Smooth muscle cell (in vitro differentiated cells): ENCODE results near the gene CCL3. TPM values are rescaled to one million over a fixed set of nuclear protein-coding genes. Genes with fewer than 3 reads are reported as not detected.
"Not testable (repeated sequence)": the region's sequence is repeated elsewhere in the genome, so short reads cannot be mapped to it uniquely, and the experiment has no call there.

ENCODE experiments used
- DNase-seq: peaks from one replicate; lab custom pipeline; 2025; ENCODE audit not compliant: unreplicated experiment; lab: John Stamatoyannopoulos, UW
- H2AFZ ChIP-seq: fragments of 200-600 bp; sonication (generic); 2 replicates; pipeline ENCODE4 v1.6.0; 2016; ENCODE audit warnings: antibody characterized with exemption, low read depth, mild to moderate bottlenecking
- H3F3A ChIP-seq: fragments of 200-600 bp; sonication (generic); 2 replicates; pipeline ENCODE4 v1.6.0; 2017; ENCODE audit warnings: antibody characterized with exemption, low read depth
- H3K27ac ChIP-seq: fragments of 200-600 bp; sonication (generic); 2 replicates; pipeline ENCODE4 v1.5.1; 2016; ENCODE audit warnings: low read depth, mild to moderate bottlenecking
- H3K27me3 ChIP-seq: fragments of 200-600 bp; sonication (generic); 2 replicates; pipeline ENCODE4 v1.6.1; 2016; ENCODE audit warnings: low read depth, mild to moderate bottlenecking
- H3K36me3 ChIP-seq: fragments of 200-600 bp; sonication (generic); 2 replicates; pipeline ENCODE4 v1.5.1; 2016; ENCODE audit warnings: low read depth
- H3K4me1 ChIP-seq: fragments of 200-600 bp; sonication (generic); 2 replicates; pipeline ENCODE4 v1.5.1; 2016; ENCODE audit warnings: low read depth
- H3K4me2 ChIP-seq: fragments of 200-600 bp; sonication (generic); 2 replicates; pipeline ENCODE4 v1.6.0; 2016; ENCODE audit warnings: mild to moderate bottlenecking
- H3K4me3 ChIP-seq: fragments of 200-600 bp; sonication (generic); 2 replicates; pipeline ENCODE4 v1.5.1; 2016; ENCODE audit warnings: mild to moderate bottlenecking
- H3K79me2 ChIP-seq: fragments of 200-600 bp; sonication (generic); 2 replicates; pipeline ENCODE4 v1.6.0; 2016; ENCODE audit warnings: low read depth, mild to moderate bottlenecking
- H3K9ac ChIP-seq: fragments of 200-600 bp; sonication (generic); 2 replicates; pipeline ENCODE4 v1.6.0; 2016; ENCODE audit warnings: low read depth
- H3K9me3 ChIP-seq: fragments of 200-600 bp; sonication (generic); replicated peaks from 2 replicates; pipeline ENCODE4 v1.5.1; 2016; ENCODE audit warnings: low read depth
- H4K20me1 ChIP-seq: fragments of 200-600 bp; sonication (generic); 2 replicates; pipeline ENCODE4 v1.6.0; 2016; ENCODE audit warnings: low read depth
- WGBS: methylation state at CpG from one replicate; pipeline ENCODE4 v1.1.7; 2016; ENCODE audit warnings: low lambda C conversion rate; 5-methylcytosine and 5-hydroxymethylcytosine counted together
- polyA plus RNA-seq: library from polyadenylated mRNA; unstranded; fragments of >200 nt; fragmentation: Nextera tagmentation; extraction: Ambion mirVana; gene quantifications from 2 replicates; pipeline ENCODE4 v1.2.1, GENCODE V29; 2016
- total RNA-seq: library from RNA; depleted of rRNA; stranded (reverse); fragments of >200 nt; gene quantifications from 2 replicates; pipeline ENCODE4 v1.2.3, GENCODE V29; 2014
- TF ChIP-seq, protein P1 (sequence below): fragments of 200-600 bp; sonication (generic); IDR thresholded peaks from 2 replicates; pipeline ENCODE4 v1.5.1; 2017; ENCODE audit warnings: borderline replicate concordance, mild to moderate bottlenecking, antibody characterized with exemption; ENCODE audit not compliant: insufficient read depth, poor library complexity, severe bottlenecking

CCL3 gene
- total and polyA plus RNA-seq, 2 experiments from 2014 or later: 0.63 to 1.3 TPM

GRCh38 chr17:36118477-36119353, 28.8 kb upstream of the CCL3 start:
- no peaks in the 10 kb centered on the region for H3F3A ChIP-seq
- WGBS: 92% methylated on average over 12 of the region's 12 CpGs
- H3K9me3 ChIP-seq: no peaks in the 10 kb centered on the region
- H3K27me3 ChIP-seq: no peaks in the 10 kb centered on the region
- H3K4me1 ChIP-seq: peaks cover 6% of the 10 kb centered on the region
- no peaks in the 10 kb centered on the region for H3K79me2 ChIP-seq
- TF ChIP-seq, protein P1, sequence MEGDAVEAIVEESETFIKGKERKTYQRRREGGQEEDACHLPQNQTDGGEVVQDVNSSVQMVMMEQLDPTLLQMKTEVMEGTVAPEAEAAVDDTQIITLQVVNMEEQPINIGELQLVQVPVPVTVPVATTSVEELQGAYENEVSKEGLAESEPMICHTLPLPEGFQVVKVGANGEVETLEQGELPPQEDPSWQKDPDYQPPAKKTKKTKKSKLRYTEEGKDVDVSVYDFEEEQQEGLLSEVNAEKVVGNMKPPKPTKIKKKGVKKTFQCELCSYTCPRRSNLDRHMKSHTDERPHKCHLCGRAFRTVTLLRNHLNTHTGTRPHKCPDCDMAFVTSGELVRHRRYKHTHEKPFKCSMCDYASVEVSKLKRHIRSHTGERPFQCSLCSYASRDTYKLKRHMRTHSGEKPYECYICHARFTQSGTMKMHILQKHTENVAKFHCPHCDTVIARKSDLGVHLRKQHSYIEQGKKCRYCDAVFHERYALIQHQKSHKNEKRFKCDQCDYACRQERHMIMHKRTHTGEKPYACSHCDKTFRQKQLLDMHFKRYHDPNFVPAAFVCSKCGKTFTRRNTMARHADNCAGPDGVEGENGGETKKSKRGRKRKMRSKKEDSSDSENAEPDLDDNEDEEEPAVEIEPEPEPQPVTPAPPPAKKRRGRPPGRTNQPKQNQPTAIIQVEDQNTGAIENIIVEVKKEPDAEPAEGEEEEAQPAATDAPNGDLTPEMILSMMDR: no peak
- H3K36me3 ChIP-seq: no peaks in the 10 kb centered on the region
- H4K20me1 ChIP-seq: no peaks in the 10 kb centered on the region
- H3K4me2 ChIP-seq: no peak overlapping the region
- H2AFZ ChIP-seq: no peak overlapping the region
- DNase-seq: no peak
- H3K9ac ChIP-seq: no peak overlapping the region
- H3K4me3 ChIP-seq: no peak overlapping the region
- no peak overlapping the region for H3K27ac ChIP-seq

GRCh38 chr17:36117505-36118382, 27.8 kb upstream of the CCL3 start:
- H4K20me1 ChIP-seq: no peaks in the 10 kb centered on the region
- WGBS: 43% methylated on average over 5 of the region's 5 CpGs
- H3F3A ChIP-seq: no peaks in the 10 kb centered on the region
- peaks cover 6% of the 10 kb centered on the region for H3K4me1 ChIP-seq
- no peak for DNase-seq
- H3K36me3 ChIP-seq: no peaks in the 10 kb centered on the region
- no peak overlapping the region for H3K4me3 ChIP-seq
- no peaks in the 10 kb centered on the region for H3K79me2 ChIP-seq
- H3K4me2 ChIP-seq: no peak overlapping the region
- H2AFZ ChIP-seq: no peak overlapping the region
- TF ChIP-seq, protein P1: no peak
- H3K27me3 ChIP-seq: no peaks in the 10 kb centered on the region
- H3K9me3 ChIP-seq: no peaks in the 10 kb centered on the region
- H3K27ac ChIP-seq: no peak overlapping the region
- H3K9ac ChIP-seq: no peak overlapping the region

DNA sequence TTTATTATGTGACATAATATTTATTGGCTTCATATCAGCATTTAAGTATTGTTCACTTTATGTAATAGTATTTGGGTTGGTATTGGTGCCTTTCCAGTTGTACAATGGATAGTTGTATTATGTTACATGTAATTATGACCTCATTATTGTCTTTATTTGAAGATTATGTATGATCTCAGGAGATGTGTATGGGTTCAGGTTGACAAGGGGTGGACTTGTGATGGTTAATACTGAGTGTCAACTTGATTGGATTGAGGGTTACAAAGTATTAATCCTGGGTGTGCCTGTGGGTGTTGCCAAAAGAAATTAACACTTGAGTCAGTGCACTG, 25.7 kb upstream of the CCL3 start:
- DNase-seq, H3F3A ChIP-seq: not testable (repeated sequence)

DNA sequence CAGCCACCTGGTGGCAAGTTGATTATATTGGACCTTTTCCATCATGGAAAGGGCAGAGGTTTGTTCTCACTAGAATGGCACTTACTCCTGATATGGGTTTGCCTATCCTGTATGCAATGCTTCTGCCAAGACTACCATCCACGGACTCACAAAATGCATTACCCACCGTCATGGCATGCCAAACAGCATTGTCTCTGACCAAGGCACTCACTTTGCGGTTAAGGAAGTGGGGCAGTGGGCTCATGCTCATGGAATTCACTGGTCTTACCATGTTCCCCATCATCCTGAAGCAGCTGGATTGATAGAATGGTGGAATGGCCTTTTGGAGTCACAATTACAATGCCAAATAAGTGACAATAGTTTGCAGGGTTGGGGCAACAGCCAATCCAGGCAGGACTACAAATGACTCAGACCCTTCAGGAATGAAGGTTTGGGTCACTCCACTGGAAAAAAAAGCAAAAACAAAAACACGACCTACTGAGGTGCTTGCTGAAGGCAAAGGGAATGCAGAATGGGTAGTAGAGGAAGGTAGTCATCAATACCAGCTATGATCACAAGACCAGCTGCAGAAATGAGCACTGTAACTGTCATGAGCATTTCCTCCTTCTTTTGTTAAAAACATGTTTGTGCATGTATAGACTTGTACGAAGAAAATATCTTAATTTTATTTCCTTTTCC, 25.2 kb upstream of the CCL3 start:
- H3K9me3 ChIP-seq, H3K4me1 ChIP-seq, H3K4me2 ChIP-seq, H3K27ac ChIP-seq, DNase-seq, H3K36me3 ChIP-seq, H3K9ac ChIP-seq, H2AFZ ChIP-seq, H3K79me2 ChIP-seq, H3K4me3 ChIP-seq, H3K27me3 ChIP-seq, H4K20me1 ChIP-seq, H3F3A ChIP-seq: not testable (repeated sequence)
- WGBS: 89% methylated on average over 5 of the region's 5 CpGs

More for the DNA sequence above, 25.7 kb upstream of the CCL3 start:
- H3K27me3 ChIP-seq, H2AFZ ChIP-seq, H3K4me2 ChIP-seq, H3K27ac ChIP-seq, H3K79me2 ChIP-seq, H3K4me3 ChIP-seq, H3K4me1 ChIP-seq, H3K9me3 ChIP-seq, H3K36me3 ChIP-seq, H3K9ac ChIP-seq, H4K20me1 ChIP-seq: not testable (repeated sequence)

DNA sequence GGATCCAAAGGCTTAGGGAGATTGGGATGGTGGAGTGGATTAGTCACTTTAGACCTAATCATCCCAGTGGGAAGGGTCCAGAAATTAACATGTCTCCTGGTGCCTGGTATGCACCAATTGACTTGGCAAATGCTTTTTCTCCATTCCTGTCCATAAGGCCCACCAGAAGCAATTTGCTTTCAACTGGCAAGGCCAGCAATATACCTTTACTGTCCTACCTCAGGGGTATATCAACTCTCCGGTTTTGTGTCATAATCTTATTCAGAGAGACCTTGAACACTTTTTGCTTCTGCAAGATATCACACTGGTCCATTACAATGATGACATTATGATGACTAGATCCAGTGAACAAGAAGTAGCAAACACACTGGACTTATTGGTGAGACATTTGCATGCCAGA, 23.2 kb upstream of the CCL3 start:
- not testable (repeated sequence) for H3F3A ChIP-seq, H2AFZ ChIP-seq, H3K79me2 ChIP-seq, H3K4me2 ChIP-seq, H3K4me1 ChIP-seq, H3K36me3 ChIP-seq, H3K27ac ChIP-seq, DNase-seq, H3K9ac ChIP-seq, H3K27me3 ChIP-seq, H4K20me1 ChIP-seq, H3K4me3 ChIP-seq, H3K9me3 ChIP-seq
- WGBS: 92% methylated on average over 1 of the region's 1 CpG
